Mesenteric fat pad (tissue), 1 donor: ENCODE measurements around the gene OR1M1. TPM values are rescaled to one million over a fixed set of nuclear protein-coding genes. Genes with fewer than 3 reads are reported as not detected.
"Not testable (repeated sequence)": the region's sequence is repeated elsewhere in the genome, so short reads cannot be mapped to it uniquely, and the experiment has no call there.

Source experiments
- DNase-seq: peaks from one replicate; pipeline ENCODE4 v3.0.0-alpha.2; 2020; ENCODE audit warnings: low spot score
- long read RNA-seq: library from polyadenylated mRNA; unstranded; transcript quantifications from one replicate; pipeline ENCODE4 v2.0.0, GENCODE V29; 2020
- total RNA-seq: library from RNA; stranded (reverse); fragmentation: NEBNext Ultra II Directional; extraction: Animal tissue kit (Norgen Biotek cat#: 25700); gene quantifications from one replicate; pipeline ENCODE4 v1.2.1, GENCODE V29; 2021
- donor health status: DM: yes; HTN: yes; CAD: no.

The OR1M1 gene, protein sequence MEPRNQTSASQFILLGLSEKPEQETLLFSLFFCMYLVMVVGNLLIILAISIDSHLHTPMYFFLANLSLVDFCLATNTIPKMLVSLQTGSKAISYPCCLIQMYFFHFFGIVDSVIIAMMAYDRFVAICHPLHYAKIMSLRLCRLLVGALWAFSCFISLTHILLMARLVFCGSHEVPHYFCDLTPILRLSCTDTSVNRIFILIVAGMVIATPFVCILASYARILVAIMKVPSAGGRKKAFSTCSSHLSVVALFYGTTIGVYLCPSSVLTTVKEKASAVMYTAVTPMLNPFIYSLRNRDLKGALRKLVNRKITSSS
- total RNA-seq: not detected
- long read RNA-seq: 0 reads

DNA sequence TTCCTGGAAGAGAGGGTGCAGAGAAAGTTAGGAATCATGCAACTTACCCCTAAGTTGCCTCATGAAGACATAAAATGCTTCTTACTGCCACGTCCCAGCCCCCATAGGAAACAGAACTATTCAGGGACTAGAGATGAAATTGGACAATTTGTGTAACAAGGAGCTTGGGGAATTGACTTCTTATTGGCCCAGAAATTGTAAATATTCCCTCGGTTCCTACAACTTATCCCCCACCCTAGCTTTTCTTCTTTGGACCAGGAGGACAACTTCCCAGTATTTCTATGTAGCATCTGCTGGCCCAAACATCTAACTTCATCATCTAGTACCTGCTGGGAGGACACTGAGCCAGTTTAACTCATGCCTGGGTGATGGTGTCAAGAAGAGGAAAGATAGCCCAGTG lies at the start of gene OR1M1:
Gene OR1M1 (plus strand): TSS at position 301 of the 400 bp plus-strand sequence. CDS start 6,184 bp downstream, outside the sequence.
- no peak for DNase-seq

DNA sequence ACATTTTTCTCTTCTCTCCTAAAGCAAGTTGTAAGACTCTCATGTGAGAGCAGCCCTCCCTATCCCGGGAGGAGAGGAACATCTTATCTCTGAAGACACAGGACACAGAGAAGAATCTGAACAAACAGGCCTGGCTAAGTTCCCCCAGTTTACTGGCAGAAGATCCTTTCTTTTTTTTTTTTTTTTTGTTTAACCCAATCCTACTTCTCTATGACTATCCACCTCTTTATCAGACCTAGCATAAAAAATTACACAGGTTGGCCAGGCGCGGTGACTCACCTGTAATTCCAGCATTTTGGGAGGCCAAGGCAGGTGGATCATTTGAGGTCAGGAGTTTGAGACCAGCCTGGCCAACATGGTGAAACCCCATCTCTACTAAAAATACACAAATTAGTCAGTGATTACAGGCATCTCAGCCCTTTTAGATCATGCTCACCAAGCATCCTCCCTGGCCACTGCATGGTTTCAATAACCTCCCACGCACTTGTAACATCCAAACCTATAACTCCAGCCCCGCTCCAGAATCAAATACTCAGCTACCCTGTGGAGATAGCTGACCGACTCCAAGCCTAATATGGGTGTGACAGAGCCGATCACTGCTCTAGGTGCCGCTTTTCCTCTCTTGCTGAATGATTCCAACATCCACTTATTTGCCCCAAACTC lies 49.3 kb upstream of the OR1M1 start:
- DNase-seq: no peak

DNA sequence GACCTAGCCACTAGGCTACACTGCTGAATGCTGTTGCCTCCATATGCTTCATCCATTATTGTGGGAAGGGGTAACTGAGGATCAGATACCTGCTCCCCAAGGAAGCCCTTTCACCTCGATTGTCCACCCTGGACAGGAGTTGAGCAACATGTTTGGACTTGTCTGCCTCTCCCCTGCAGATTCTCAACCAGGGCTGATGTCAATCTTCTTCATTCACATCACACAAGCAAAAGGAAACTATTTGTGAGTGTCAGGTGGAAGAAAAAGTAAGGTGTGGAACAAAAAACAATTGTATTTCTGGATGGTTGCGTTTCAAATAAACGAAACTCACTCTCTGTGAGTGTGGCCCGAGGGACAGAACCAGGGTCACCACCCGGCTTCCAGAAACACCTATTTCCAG lies 47.1 kb upstream of the OR1M1 start:
- DNase-seq: no peak

DNA sequence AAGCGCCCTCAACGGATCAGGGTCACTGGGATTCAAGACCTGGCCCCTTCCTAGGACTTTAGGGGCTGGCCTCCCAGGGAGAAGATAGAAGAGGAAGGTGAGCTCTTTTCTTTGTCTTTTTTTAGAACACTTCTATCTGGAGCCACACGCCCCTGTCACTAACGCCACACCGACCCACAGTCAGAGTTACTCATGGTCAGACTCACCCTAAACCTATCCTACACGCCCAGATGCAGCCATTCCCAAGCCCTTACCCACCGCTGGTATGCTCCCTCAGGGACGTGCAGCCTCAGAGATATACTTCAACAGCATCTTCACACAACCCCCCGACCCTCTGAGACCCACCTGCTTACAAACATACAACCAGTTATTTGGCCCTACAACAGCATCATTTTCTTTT lies 46.7 kb upstream of the OR1M1 start:
- DNase-seq: no peak

DNA sequence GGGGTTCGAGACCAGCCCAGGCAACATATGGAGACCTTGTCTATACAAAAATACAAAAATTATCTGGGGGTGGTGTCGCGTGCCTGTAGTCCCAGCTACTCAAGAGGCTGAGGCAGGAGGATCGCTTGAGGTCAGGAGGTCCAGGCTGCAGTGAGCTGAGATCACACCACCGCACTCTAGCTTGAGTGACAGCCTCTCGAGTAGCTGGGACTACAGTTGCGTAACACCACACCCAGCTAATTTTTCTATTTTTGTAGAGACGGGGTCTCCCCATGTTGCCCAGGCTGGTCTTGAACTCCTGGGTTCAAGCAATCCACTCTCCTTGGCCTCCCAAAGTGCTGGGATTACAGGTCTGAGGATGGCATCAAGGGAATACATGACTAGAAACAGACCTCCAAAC lies 45.8 kb upstream of the OR1M1 start:
- no peak for DNase-seq

DNA sequence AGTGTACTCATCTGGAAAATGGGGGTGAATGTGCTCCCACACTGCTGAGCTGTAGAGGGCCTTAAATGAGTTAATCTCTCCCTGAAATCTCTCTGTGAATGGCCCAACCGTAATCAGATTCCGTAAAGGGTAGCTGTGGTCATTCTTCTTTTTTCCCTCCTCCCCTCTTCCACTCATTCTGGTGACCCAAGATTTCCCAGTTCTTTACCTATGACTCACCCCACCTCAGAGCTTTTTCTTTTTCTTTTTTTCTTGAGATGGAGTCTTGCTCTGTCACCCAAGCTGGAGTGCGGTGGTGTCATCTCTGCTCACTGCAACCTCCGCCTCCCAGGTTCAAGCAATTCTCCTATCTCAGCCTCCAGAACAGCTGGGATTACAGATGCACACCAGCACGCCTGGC lies 43.3 kb upstream of the OR1M1 start:
- DNase-seq: no peak

DNA sequence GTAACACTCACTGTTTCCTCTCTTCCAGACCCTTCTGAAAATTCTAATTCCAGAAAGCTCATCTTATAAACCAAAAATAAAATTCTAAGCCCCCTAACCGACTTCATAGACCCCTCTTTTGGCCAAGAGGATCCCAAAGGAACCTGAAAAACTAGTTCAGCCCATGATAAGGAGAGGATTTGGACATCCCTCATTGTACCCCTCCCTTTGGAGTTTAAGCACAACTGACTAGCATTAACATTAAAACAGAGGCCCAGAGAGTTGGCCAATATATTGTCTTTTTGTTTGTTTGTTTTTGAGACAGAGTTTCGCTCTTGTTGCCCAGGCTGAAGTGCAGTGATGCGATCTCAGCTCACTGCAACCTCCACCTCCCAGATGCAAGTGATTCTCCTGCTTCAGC lies 42.4 kb upstream of the OR1M1 start:
- no peak for DNase-seq

DNA sequence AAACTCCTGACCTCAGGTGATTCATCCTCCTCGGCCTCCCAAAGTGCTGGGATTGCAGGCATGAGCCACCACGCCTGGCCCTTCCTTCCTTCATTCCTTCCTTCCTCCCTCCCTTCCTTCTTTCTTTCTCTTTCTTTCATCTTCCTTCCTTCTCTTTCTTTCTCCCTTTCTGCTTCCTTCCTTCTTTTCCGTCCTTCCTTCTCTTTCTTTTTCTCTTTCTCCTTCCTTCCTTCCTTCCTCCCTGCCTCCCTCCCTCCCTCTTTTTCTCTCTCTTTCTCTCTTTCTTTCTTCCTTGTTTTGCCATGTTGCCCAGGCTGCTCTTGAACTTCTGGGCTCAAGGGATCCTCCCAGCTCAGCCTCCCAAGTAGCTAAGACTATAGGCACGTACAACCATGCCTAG lies 40.2 kb upstream of the OR1M1 start:
- no peak for DNase-seq

DNA sequence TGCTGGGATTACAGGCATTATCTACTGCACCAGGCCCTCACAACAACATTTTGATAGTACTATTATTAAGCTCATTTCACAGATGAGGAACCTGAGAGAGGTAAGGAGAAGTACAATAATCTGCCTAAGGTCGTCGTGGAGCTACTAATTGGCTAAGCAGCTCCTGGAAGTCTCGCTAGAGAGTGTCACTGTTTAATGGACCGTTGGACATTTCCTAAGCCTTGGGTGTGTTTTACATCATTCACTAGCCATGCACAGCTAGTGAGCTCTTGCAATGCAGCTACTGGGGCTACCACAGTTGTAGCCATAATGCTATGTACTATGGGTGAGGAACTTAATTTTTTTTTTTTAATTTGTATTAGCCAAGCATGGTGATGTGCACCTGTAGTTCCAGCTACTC lies 34.0 kb upstream of the OR1M1 start:
- no peak for DNase-seq

DNA sequence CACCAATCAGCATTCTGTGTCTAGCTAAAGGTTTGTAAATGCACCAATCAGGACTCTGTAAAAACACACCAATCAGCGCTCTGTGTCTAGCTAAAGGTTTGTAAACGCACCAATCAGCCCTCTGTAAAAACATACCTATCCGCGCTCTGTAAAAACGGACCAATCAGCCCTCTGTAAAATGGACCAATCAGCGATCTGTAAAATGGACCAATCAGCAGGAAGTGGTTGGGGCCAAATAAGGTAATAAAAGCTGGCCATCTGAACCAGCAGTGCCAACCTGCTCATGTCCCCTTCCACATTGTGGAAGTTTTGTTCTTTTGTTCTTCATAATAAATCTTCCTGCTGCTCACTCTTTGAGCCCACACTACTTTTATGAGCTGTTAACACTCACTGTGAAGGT lies 33.2 kb upstream of the OR1M1 start:
- not testable (repeated sequence) for DNase-seq

DNA sequence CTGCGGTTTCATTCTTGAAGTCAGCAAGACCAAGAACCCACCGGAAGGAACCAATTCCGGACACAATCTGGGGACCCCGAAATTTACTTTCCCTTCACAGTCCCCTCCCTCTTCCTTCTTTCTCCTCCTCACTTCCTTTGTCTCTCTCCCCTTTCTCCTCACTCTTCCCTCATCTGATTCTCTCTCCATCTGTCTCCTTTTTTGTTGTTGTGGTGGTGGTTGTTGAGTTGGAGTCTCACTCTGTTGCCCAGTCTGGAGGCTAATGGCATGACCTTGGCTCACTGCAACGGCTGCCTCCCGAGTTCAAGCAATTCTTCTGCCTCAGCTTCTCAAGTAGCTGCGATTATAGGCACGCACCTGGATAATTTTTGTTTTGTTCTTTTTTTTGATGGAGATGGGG lies 32.7 kb upstream of the OR1M1 start:
- no peak for DNase-seq

DNA sequence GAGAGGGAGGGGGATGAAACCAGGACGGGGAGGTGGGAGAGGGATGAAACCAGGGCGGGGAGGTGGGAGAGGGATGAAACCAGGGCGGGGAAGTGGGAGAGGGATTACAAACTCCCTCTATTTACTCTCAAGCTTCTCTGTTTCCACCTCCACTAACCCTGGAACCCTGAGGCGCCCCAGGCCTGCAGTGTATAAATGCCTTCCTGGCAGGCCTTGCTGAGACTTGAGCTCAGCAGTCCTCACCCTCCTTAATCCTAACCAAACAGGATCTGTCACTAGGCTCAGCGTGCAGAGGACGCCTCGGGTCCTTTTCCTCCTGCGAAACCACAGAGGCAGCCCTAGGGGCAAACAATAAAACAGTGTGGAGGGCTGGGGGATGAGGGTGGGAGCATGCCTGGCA lies 32.1 kb upstream of the OR1M1 start:
- no peak for DNase-seq

DNA sequence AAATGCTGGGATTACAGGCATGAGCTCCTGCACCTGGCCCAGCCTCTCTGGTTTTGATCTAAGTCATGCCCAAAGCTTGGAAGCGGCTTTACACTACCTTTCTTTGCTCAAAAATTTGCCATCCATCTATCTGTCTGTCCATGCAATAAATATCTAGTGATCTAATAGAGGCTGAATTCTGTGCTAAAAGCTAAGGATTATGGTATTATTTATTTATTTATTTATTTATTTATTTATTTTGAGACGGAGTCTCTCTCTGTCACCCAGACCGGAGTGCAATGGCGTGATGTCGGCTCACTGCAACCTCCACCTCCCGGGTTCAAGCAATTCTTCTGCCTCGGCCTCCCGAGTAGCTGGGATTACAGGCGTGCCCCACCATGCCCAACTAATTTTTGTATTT lies 30.7 kb upstream of the OR1M1 start:
- not testable (repeated sequence) for DNase-seq

DNA sequence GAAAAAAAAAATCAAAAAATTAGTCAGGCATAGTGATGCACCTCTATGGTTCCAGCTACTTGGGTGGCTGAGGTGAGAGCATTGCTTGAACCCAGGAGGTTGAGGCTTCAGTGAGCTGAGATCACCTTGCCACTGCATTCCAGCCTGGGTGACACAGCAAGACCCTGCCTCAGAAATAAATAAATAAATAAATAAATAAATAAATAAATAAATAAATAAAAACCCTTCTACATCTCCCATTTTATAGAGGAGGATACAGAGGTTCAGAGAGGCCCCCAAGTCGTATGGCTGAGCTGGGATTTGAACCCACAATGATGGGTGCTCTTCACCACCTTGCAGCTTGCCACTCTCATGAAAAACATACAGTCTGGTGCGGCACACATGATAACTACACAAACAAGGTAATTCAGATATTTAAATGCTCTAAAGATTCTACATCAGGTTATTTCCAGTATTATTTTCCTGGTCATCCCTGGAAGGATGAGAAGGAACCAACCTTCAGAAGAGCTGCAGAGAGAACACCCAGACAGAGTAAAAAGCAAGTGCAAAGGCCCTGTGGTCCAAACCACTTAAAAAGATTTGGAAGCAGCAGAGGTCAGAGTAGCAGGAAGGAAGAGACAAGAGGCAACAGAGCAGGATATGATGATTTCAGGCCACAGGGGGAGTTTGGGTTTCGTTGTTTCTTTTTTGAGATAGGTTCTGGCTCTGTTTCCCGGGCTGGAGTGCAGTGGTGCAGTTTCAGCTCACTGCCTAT lies 29.2 kb upstream of the OR1M1 start:
- no peak for DNase-seq

DNA sequence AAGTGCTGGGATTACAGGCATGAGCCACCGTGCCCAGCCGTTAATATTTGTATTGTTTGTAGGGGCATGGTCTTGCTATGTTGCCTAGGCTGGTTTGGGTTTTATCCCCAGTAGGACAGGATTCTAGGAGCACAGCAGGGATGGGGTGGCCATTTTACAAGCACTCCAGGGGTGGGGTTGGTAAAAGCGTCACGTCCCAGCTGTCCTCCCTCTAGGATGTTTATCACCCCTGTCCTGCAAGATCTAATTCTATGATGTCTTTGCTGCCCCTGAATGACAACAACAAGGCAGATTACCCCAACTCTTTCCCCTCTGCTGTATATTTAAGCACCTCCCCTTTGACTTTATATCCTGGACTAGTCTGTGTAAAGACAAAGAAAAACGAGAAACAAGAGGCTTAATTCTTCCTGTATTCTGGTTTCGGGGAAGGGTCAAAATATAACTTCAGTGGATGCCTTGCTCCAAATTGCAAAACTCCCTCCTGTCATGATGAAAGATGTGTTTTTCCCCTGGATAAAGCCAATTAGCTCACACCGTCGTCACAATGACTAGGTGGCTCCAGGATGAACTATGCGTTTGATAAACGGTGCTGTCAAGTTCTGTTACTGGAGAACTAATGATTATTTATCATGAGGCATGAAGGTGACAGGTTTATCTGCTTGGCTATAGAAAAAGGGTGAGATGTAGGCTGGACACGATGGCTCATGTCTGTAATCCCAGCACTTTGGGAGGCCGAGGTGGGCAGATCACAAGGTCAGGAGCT lies 27.8 kb upstream of the OR1M1 start:
- DNase-seq: no peak

DNA sequence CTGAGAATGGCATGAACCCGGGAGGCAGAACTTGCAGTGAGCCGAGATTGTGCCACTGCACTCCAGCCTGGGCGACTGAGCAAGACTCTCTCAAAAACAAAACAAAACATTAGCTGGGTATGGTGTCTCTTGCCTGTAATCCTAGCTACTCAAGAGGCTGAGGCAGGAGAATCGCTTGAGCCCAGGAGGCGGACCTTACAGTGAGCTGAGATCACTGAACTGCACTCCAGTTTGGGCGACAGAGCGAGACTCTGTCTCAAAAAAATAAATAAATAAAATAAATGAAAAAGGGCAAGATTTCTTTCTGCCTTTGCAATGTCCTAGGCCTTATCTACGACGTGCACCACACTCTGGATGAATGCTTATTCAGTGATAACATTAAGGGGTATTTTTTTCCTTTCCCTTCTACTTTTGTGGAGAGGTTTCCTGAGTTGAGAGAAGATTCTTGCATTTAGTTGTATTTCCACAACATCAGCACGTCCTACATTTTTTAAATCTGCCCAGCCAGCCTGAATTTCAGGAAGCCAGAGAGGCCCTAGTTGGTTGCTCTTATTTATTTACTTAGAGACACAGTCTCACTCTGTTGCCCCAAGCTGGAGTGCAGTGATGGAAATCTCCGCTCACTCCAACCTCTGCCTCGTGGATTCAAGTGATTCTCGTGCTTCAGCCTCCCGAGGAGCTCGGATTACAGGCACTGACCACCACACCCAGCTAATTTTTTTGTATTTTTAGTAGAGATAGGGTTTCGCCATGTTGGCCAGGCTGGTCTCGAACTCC lies 26.1 kb upstream of the OR1M1 start:
- DNase-seq: no peak

DNA sequence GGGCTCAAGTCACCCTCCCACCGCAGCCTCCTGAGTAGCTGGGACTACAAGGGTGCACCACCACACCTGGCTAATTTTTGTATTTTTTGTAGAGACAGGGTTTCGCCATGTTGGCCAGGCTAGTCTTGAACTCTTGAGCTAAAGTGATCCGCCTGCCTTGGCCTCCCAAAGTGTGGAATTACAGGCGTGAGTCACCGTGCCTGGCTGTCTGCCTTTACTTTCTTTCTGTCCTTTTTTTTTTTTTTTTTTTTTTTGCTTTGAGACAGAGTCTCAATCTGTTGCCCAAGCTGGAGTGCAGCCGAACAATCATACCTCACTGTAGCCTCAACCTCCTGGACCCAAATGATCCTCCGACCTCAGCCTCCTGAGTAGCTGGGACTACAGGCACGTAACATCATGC lies 25.0 kb upstream of the OR1M1 start:
- DNase-seq: no peak

DNA sequence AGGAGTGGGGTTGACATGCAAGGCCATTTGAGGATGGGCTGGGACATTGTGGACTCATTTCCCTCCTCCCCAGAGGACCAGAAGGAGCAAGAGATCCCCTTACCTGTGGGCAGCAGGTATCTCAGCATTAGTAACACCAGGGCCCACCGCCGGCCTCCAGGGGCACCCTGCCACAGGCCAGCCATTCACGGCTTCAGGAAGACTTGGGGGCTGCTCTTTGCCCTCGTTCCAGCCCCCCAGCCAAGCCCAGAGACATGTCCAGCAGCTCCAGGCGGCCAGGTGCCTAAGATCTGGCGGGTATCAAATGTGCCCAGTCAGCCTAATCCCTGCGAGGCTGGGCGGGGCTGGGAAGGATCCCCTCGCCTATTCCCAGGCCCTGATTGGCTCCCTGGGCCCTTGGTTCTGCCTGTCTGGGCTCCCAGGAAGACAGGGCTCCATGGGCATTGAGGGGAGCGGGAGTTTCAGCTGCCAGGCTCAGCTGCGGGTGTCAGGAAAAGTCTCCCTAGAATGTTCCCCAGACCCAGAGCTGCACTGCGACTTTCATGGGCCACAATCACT lies 21.3 kb upstream of the OR1M1 start:
- DNase-seq: no peak

DNA sequence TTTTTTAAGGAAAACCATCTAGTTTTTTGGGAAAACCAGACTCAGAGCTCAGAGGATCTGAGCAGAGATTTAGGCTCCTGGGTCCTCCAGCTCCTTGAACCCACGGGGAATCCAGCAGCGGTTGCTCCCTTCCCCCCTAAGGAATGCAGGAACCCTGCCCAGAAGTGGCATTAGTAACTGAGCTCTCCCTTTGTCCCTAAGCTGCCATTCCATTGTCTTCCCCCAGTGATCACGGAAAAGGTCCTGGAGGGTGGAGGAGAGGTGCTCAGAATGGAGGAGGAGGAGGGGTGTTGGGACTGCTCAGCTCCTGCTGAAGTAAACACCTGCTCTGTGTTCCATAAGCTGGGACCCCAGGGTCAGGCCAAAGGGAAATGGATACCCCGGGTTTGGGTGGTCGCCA lies 16.8 kb upstream of the OR1M1 start:
- no peak for DNase-seq

DNA sequence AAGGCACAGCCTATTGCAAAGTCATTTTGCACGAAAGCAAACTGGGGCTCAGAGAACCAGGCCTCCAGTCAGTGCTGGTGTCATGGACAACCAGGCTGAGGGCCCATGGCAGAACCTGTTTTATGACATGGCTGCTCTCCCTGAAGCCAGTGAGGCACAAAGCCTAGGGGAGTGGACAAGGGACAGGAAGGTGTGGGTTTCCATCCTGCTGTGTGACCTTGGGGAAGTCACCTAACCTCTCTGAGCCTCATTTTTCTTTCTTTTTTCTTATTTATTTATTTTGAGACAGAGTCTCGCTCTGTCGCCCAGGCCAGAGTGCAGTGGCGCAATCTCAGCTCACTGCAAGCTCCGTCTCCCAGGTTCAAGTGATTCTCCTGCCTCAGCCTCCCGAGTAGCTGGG lies 15.1 kb upstream of the OR1M1 start:
- DNase-seq: not testable (repeated sequence)

DNA sequence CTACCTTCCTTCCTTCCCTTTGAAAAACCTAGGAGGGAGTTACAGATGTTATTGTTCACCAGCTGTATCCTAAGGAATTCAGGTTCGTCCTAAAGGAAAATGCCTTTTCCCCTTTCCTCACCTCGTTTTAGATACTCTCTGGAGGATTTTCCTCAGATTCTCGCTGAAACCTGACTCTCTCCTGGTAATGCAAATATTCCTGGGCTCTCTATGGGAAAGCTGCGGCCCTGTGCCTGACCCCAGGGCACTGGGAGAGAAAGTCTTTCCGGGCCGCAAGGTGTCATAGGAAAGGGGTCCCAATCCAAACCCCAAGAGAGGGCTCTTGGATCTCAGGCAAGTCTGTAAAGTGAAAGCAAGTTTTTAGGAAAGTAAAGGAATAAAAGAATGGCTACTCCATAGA lies 13.1 kb upstream of the OR1M1 start:
- no peak for DNase-seq
